Mammary epithelial cell (primary cell): ENCODE measurements around the gene SPON1.

ENCODE experiments used
- CTCF ChIP-seq, 2 donors: IDR thresholded peaks in 1 of 2; conservative IDR thresholded peaks in 1 of 2; 2 replicates each; pipeline ENCODE4 v1.5.1; 2011 to 2012; ENCODE audit warnings: inconsistent platforms in 2 of 2, low read length in 2 of 2, mild to moderate bottlenecking in 2 of 2, control low read depth in 1 of 2, low read depth in 1 of 2; ENCODE audit not compliant: insufficient read depth in 1 of 2; ENCODE audit errors: extremely low read depth in 1 of 2
- EZH2 ChIP-seq: IDR thresholded peaks from 2 replicates; pipeline ENCODE4 v1.6.1; 2012; ENCODE audit warnings: low read length, inconsistent platforms, borderline replicate concordance

- TF ChIP-seq CTCF (conservative IDR thresholded peaks at IDR 0.05 in 1 of 2, IDR thresholded peaks at IDR 0.05 in 1 of 2; ENCODE audit: extremely low read depth in 1 of 2, insufficient read depth in 1 of 2, low read depth in 1 of 2, low read length in 2 of 2): no peak
- no peak for TF ChIP-seq EZH2
These were observed 325.8 kb downstream of the SPON1 start for GRCh38 chr11:14288189-14288935.
